ENCODE data around the gene REV1.
"Not testable (repeated sequence)": the region's sequence is repeated elsewhere in the genome, so short reads cannot be mapped to it uniquely, and the experiment has no call there.

REV1 gene

DNA sequence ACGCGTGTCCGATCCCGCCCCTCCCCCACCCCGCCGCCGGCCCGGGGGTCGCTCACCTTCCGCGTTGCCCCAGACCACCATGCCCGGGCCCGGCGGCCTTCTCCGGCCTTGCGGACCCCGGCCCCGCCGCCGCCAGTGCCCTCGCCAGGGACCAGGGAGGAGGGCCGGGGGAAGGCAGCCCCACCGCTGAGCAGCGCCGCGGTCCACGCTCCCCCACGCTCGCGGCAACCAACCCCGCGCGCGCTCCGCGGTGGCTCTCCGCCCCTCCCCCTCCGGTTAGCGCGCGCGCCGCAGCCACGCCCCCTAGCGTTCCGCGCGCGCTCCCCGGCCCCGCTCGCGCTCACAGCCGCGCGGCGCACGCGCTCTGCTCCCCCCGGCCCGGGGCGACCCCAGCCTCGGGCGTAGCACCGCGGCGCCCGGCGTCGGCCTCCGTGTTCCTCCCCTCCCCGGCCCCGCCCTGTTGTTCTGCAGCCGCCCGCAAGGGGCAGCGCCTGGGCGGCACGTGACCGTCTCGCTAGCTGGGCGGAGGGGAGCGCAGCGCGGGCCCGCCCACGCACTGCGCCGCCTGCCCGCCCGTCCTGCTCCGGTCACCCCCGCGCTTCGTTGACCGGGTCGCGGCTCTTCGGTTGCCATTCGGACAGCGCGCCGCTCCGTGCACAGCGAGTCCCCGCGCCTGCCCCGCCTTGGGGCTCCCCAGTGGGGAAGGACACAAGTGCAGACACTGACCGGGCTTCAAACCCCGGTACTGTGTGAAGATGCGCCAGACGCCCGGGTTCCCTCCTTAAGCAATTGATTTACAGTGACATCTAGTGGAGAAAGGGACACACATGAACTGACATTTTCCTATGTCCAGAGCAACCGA is at the start of gene REV1:
Gene REV1, minus strand, starts transcription at position 257 of the 862 bp plus-strand sequence. CDS start 25,042 bp downstream, outside the sequence.
- DNase-seq, result peak; percentile 92

DNA sequence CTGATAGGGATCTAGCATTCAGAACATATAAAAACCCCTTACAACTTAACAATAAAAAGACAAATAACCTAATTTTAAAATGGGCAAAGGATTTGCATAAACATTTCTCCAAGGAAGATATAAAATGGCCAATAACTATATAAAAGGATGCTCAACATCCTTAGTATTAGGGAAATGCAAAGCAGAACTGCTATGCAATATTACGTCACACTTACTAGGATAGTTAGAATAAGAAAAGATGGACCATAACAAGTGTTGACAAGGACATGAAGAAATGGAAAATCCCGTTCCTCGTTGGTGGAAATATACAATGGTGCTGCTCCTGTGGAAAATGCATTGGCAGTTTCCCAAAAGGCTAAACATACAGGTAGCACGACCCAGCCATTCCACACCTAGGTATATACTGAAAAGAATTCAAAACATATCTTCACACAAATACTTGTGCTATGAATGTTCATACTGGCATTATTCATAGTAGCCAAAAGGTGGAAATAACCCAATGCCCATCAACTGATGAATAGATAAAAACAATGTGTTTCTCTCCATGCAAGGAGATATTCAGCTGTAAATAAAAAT is 48.2 kb upstream of the REV1 start:
- no peak for DNase-seq

GRCh38 chr2:99524056-99524455 is 34.2 kb upstream of the REV1 start:
- DNase-seq, result no peak

DNA sequence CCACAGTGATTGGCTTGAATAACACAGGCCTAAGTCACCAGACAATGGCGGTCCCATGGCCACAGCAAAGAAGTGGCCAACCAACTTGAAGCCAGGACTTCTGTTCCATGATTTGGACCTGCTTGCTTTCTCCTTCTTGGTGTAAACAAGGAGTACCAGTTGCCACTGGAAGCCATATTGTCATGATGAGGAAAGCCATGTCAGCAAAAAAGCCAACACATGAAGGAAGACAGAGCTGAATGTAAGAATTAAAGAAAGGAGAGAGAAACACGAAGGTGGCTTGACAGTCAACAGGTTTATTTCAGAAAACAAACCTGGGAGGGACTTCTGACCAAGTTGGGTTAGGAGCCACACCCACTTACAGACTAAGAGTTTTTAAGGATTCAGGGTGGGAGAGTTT is 32.3 kb upstream of the REV1 start:
- DNase-seq, result no peak

- no peak for DNase-seq
Measured at GRCh38 chr2:99520813-99521212, 31.0 kb upstream of the REV1 start.

- DNase-seq, result no peak
Measured at GRCh38 chr2:99520195-99520594, 30.4 kb upstream of the REV1 start.

DNA sequence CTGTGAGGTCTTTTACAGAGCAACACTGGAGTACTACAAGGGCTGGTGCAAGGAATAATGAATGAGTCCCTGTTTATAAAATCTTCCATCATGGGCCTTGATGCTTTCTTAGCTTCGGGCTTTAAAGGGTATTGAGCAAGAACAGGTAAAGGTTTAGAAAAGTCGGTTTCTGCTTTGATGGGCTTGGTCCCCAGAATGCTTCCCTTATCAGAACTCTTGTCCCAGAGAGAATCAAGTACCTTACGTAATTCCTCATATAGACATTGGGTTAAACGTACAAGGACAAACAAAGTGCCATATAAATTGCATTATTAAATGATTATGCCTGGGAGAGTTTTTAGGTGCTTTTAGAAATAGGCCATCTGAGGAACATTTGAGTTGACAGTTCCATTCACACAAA is 24.5 kb upstream of the REV1 start:
- DNase-seq, result no peak

DNA sequence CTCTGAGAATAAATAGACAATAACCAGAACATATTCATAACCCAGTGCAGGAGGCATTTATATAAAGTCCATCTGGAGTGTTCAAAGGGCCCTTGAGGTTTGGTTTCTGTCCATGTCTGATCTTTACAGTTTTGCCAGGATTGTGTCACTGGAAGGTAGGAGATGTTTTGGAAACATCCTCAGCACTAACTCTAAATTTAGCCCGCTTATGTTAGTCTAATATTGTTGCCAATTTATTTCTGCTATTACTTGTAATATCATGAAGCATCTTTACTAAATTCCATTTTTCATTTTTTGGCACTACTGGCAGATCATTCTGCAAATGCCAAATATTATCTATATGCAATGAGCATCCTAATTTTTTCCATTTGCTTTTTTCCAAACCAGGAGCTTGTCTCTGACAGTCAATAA is 22.4 kb upstream of the REV1 start:
- no peak for DNase-seq

GRCh38 chr2:99509387-99509786 is 19.6 kb upstream of the REV1 start:
- no peak for DNase-seq

- DNase-seq, result peak; percentile 67
Measured at GRCh38 chr2:99507937-99508818, 18.4 kb upstream of the REV1 start.

DNA sequence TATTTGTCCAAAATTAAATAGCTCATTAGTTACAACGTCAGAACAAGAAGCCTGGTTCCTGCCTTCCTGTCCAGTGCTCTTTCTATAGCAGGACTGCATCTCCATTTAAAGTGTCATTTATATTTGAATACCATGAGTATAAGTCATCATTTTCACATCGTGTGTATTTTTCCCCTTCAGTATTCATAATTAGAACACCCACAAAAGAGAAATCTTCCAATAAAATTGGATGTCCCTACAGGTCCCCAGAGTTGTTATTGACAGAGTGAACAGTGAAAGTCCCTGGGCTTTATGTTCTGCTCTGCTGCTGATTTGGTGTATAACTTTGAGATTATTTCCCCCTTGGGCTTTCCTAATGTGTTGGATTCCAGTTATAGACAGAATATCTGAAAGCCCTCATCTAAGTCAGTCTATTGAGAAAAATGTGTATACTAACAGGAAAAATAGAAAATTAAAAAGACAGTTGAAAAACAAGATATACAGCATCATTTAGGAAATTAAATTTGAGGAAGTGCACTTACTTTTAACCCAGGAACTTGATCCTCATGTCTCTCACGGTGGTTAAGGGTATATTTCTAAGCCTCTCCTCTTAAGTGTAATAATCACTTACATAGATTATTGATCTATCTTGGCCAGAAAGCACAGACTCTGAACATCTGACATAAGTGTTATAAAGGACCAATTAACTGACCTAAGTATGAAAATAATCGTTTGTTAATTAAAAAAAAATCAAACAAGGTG is 15.2 kb upstream of the REV1 start:
- no peak for DNase-seq

GRCh38 chr2:99503662-99504416 is 14.0 kb upstream of the REV1 start:
- DNase-seq, result not testable (repeated sequence)

- no peak for DNase-seq
Measured at GRCh38 chr2:99496021-99496420, 6.2 kb upstream of the REV1 start.

DNA sequence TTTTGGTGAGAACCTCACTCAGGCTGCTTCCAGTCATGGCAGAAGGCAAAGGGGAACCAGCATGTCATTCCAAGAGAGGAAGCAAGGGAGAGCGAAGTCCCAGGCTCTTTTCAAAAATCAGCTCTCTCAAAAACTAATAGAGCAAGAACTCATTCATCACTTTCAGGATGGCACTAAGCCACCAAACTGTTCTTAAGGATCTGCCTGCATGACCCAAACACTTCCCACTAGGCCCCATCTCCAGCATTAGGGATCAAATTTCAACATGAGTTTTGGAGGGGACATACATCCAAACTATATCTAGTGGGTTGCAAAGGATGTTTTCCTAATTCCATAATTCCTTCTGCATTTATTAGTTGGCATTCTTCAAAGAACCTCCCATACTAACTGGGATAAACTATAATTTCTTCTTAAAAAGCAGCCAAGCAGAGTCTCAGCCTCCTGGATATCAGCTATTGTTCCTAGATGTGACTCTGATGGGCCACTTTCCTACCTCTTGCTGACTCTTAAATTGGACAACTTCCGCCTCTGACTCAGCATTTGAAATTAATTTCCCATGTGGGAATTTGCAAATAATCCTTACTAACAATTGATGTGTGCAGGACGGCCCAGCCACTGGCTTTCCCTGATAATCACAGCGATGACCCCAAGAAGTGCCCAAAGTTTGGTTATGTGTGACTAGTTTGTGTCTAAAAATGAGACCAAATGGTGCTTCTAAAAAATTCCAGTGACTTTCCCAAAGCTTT is 5.5 kb upstream of the REV1 start:
- DNase-seq, result no peak

- no peak for DNase-seq
Measured at GRCh38 chr2:99492721-99493120, 2.9 kb upstream of the REV1 start.

DNA sequence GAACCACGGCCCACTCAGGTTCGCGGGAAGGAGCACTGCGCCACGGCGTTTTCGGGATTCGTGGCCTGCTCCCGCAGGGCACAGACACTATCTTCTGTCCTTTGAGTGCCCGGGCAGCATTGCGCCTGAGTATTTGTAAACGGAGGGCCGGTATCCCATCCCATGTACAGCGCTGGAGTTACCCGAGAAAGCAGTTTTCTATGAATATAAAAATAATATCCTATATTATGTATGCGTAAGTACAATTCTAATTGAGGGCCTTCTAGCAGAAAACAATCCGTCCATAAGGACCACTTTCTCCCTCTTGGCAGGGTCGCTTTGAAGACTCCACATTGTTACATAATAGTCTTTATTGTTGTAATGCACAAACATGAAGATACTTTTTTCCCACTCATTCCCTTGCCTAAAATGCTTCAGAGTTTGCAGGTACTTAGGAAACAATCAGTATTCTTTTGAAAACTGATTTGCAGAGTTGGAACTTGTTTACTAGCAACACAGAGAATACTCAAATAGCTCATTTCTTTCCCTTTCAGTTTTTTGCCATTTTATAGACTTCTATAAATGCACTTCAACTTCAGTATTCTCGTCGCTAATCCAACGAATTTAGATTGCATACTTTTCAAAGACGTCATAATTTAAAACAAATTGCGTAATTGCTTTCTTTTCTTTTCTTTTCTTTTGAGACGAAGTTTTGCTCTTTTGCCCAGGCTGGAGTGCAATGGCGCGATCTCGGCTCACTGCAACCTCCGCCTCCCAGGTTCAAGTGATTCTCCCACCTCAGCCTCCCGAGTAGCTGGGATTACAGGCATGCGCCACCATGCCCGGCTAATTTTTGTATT is 1.0 kb upstream of the REV1 start:
- DNase-seq, result no peak

- peak; percentile 38 for DNase-seq
Measured at GRCh38 chr2:99489063-99489760, 605 bp downstream of the REV1 start.

DNA sequence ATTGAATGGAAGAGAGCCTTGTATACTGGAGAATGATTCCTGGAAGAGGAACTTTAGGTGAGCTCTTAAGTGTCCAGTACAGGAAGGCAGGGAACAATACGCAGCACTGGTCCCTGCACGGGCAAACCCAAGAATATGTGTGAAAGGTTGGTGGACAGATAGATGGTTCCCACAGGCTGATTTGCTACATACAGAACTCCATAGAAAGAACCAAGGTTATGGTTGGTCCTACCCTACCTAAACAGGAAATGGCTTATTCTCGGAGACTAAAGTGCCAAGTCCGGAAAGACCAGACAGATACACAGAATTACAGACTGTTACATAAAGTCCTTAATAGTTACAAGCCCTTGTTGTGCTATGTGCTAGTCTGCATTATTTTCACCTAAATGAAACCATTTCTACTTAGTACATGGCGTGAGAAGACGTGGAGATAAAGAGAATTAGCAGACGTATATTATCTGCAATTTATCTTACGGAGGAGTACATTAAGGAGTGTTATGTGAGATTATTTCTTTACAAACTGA is 1.2 kb downstream of the REV1 start:
- peak; percentile 49 for DNase-seq

GRCh38 chr2:99487906-99488305 is 1.9 kb downstream of the REV1 start:
- no peak for DNase-seq
